WTC11 (cell line): Measurements from ENCODE around the gene PIGQ. TPM values are rescaled to one million over a fixed set of nuclear protein-coding genes. Genes with fewer than 3 reads are reported as not detected.

Experiments
- ATAC-seq: fragments of 200-7000 bp; cut with Tn5 transposase; 2 replicates; pipeline ENCODE4 v1.10.0; 2021; ENCODE audit warnings: mild to moderate bottlenecking, moderate library complexity
- CTCF ChIA-PET: fragments of 300-600 bp; sonication (Branson Sonifier 250); formaldehyde crosslinking; loops from one replicate; lab custom pipeline; 2021; ENCODE audit warnings: antibody characterized with exemption; lab: Charles Lee
- POLR2A ChIA-PET: fragments of 350-600 bp; sonication (Branson Sonifier 250); formaldehyde crosslinking; loops from one replicate; lab custom pipeline; 2021; ENCODE audit warnings: antibody characterized with exemption; lab: Charles Lee
- DNase-seq: peaks from one replicate; pipeline ENCODE4 v3.0.0; 2021; ENCODE audit warnings: low spot score
- H3K27ac Mint-ChIP-seq: 2 replicates; pipeline ENCODE4 v1.8.0; 2021; ENCODE audit warnings: mixed read lengths
- H3K27me3 Mint-ChIP-seq: 2 replicates; pipeline ENCODE4 v1.8.0; 2021; ENCODE audit warnings: low read depth, mild to moderate bottlenecking, moderate library complexity, mixed read lengths
- H3K36me3 Mint-ChIP-seq: 2 replicates; pipeline ENCODE4 v1.8.0; 2021; ENCODE audit warnings: mixed read lengths
- H3K4me1 Mint-ChIP-seq: 2 replicates; pipeline ENCODE4 v1.8.0; 2022; ENCODE audit warnings: mixed read lengths
- H3K4me3 Mint-ChIP-seq: 2 replicates; pipeline ENCODE4 v1.8.0; 2021; ENCODE audit warnings: mild to moderate bottlenecking, moderate library complexity, mixed read lengths
- H3K9me3 Mint-ChIP-seq: 2 replicates; pipeline ENCODE4 v1.8.0; 2021; ENCODE audit warnings: mixed read lengths
- ATF1 ChIP-seq: sonication (generic); formaldehyde crosslinking; IDR thresholded peaks from 2 replicates; pipeline ENCODE4 v1.8.1; 2023; ENCODE audit warnings: mild to moderate bottlenecking, moderate library complexity, missing genetic modification reagents
- EMX1 ChIP-seq: fragments of 250-450 bp; sonication (Bioruptor Pico); IDR thresholded peaks from 2 replicates; pipeline ENCODE4 v1.8.0; 2021; ENCODE audit warnings: mild to moderate bottlenecking
- ESRRA ChIP-seq: sonication (generic); formaldehyde crosslinking; IDR thresholded peaks from 2 replicates; pipeline ENCODE4 v1.8.1; 2022; ENCODE audit warnings: mild to moderate bottlenecking, missing genetic modification reagents, borderline replicate concordance
- GRHL2 ChIP-seq: fragments of 250-450 bp; sonication (Bioruptor Pico); IDR thresholded peaks from 2 replicates; pipeline ENCODE4 v1.8.0; 2022; ENCODE audit warnings: mild to moderate bottlenecking, moderate library complexity; ENCODE audit not compliant: insufficient replicate concordance, severe bottlenecking
- IRF2 ChIP-seq: sonication (generic); formaldehyde crosslinking; IDR thresholded peaks from 2 replicates; pipeline ENCODE4 v1.8.0; 2022; ENCODE audit warnings: low read depth, missing genetic modification reagents, borderline replicate concordance
- JUN ChIP-seq: sonication (generic); formaldehyde crosslinking; IDR thresholded peaks from 2 replicates; pipeline ENCODE4 v1.8.0; 2023; ENCODE audit warnings: mild to moderate bottlenecking, missing genetic modification reagents
- NFATC4 ChIP-seq: fragments of 250-450 bp; sonication (Bioruptor Pico); IDR thresholded peaks from 2 replicates; pipeline ENCODE4 v1.9.0; 2021; ENCODE audit warnings: mild to moderate bottlenecking
- NR2C2 ChIP-seq: sonication (generic); formaldehyde crosslinking; IDR thresholded peaks from 2 replicates; pipeline ENCODE4 v1.8.0; 2022; ENCODE audit warnings: mild to moderate bottlenecking, missing genetic modification reagents
- RORB ChIP-seq: fragments of 250-450 bp; sonication (Bioruptor Pico); IDR thresholded peaks from 2 replicates; pipeline ENCODE4 v1.9.0; 2021; ENCODE audit warnings: mild to moderate bottlenecking
- TCF7 ChIP-seq: sonication (generic); formaldehyde crosslinking; IDR thresholded peaks from 2 replicates; pipeline ENCODE4 v1.8.0; 2022; ENCODE audit warnings: mild to moderate bottlenecking, low read depth, missing genetic modification reagents, moderate library complexity
- ZBTB21 ChIP-seq: sonication (generic); formaldehyde crosslinking; IDR thresholded peaks from 2 replicates; pipeline ENCODE4 v1.8.1; 2023; ENCODE audit warnings: mild to moderate bottlenecking, missing genetic modification reagents, borderline replicate concordance
- ZNF138 ChIP-seq: sonication (generic); formaldehyde crosslinking; conservative IDR thresholded peaks from 2 replicates; pipeline ENCODE4 v1.8.1; 2022; ENCODE audit warnings: mild to moderate bottlenecking, moderate library complexity, missing genetic modification reagents
- ZNF263 ChIP-seq: sonication (generic); formaldehyde crosslinking; IDR thresholded peaks from 2 replicates; pipeline ENCODE4 v1.8.1; 2022; ENCODE audit warnings: low read depth, mild to moderate bottlenecking, moderate library complexity, missing genetic modification reagents
- ZNF416 ChIP-seq: fragments of 250-450 bp; sonication (Bioruptor Pico); IDR thresholded peaks from 2 replicates; pipeline ENCODE4 v1.9.0; 2021; ENCODE audit warnings: mild to moderate bottlenecking, inconsistent platforms
- total RNA-seq: library from RNA; stranded (reverse); gene quantifications from 3 replicates; pipeline ENCODE4 v1.2.3, GENCODE V29; 2021
- TF ChIP-seq, protein P1 (sequence below): sonication (generic); formaldehyde crosslinking; IDR thresholded peaks from 2 replicates; pipeline ENCODE4 v1.8.1; 2022; ENCODE audit warnings: mild to moderate bottlenecking, moderate library complexity, missing genetic modification reagents
- TF ChIP-seq, protein P2 (sequence below): sonication (generic); formaldehyde crosslinking; IDR thresholded peaks from 2 replicates; pipeline ENCODE4 v1.8.0; 2023; ENCODE audit warnings: mild to moderate bottlenecking, missing genetic modification reagents
- TF ChIP-seq, protein P3 (sequence below): fragments of 250-450 bp; sonication (Bioruptor Pico); IDR thresholded peaks from 2 replicates; pipeline ENCODE4 v1.8.0; 2021; ENCODE audit warnings: mild to moderate bottlenecking
- TF ChIP-seq, protein P4 (sequence below): sonication (generic); formaldehyde crosslinking; IDR thresholded peaks from 2 replicates; pipeline ENCODE4 v1.8.1; 2023; ENCODE audit warnings: mild to moderate bottlenecking, missing genetic modification reagents, moderate library complexity
- TF ChIP-seq, protein P5 (sequence below): sonication (generic); formaldehyde crosslinking; IDR thresholded peaks from 2 replicates; pipeline ENCODE4 v1.8.1; 2022; ENCODE audit warnings: low read depth, missing genetic modification reagents, borderline replicate concordance
- TF ChIP-seq, protein P6 (sequence below): sonication (generic); formaldehyde crosslinking; IDR thresholded peaks from 2 replicates; pipeline ENCODE4 v1.8.0; 2023; ENCODE audit warnings: missing genetic modification reagents, mild to moderate bottlenecking, borderline replicate concordance

Gene PIGQ
- total RNA-seq, 1 experiment from 2014 or later = 63.7 TPM

DNA sequence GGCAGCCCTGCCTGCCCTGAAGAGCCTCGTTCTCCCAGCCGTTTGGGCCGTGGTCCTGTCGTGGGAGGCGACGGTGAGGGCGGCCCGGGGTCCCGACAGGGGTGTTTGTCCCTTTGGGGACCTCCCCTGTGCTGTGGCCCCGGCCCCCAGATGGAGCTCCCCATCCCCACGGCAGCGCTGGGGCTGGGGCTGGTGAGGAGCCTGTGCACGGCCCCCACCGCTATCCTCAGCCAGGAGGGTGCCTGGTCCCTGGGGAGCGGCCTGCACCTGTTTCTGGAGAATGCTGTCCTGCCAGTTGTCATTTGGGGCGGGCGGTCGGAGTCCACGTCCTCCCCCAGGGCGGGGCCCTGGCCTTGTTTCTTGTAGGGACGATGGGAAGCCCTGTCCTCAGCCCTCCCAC, 35.6 kb upstream of the PIGQ start:
- TF ChIP-seq NR2C2 (CRISPR knock-in tag) (no peak), ZNF416 (CRISPR knock-in tag) (no peak), ATF1 (CRISPR knock-in tag) (no peak), ZBTB21 (no peak), TCF7 (CRISPR knock-in tag) (no peak), ESRRA (CRISPR knock-in tag) (no peak), RORB (CRISPR knock-in tag) (no peak), IRF2 (CRISPR knock-in tag) (no peak), NFATC4 (CRISPR knock-in tag) (no peak), JUN (CRISPR knock-in tag) (no peak), EMX1 (CRISPR knock-in tag) (no peak), ZNF263 (no peak), GRHL2 (CRISPR knock-in tag) (no peak), ZNF138 (CRISPR knock-in tag) (no peak)
- TF ChIP-seq, protein P1, sequence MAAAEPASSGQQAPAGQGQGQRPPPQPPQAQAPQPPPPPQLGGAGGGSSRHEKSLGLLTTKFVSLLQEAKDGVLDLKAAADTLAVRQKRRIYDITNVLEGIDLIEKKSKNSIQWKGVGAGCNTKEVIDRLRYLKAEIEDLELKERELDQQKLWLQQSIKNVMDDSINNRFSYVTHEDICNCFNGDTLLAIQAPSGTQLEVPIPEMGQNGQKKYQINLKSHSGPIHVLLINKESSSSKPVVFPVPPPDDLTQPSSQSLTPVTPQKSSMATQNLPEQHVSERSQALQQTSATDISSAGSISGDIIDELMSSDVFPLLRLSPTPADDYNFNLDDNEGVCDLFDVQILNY (CRISPR knock-in tag) = no peak
- TF ChIP-seq, protein P2, sequence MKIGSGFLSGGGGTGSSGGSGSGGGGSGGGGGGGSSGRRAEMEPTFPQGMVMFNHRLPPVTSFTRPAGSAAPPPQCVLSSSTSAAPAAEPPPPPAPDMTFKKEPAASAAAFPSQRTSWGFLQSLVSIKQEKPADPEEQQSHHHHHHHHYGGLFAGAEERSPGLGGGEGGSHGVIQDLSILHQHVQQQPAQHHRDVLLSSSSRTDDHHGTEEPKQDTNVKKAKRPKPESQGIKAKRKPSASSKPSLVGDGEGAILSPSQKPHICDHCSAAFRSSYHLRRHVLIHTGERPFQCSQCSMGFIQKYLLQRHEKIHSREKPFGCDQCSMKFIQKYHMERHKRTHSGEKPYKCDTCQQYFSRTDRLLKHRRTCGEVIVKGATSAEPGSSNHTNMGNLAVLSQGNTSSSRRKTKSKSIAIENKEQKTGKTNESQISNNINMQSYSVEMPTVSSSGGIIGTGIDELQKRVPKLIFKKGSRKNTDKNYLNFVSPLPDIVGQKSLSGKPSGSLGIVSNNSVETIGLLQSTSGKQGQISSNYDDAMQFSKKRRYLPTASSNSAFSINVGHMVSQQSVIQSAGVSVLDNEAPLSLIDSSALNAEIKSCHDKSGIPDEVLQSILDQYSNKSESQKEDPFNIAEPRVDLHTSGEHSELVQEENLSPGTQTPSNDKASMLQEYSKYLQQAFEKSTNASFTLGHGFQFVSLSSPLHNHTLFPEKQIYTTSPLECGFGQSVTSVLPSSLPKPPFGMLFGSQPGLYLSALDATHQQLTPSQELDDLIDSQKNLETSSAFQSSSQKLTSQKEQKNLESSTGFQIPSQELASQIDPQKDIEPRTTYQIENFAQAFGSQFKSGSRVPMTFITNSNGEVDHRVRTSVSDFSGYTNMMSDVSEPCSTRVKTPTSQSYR (CRISPR knock-in tag) = no peak
- TF ChIP-seq, protein P3, sequence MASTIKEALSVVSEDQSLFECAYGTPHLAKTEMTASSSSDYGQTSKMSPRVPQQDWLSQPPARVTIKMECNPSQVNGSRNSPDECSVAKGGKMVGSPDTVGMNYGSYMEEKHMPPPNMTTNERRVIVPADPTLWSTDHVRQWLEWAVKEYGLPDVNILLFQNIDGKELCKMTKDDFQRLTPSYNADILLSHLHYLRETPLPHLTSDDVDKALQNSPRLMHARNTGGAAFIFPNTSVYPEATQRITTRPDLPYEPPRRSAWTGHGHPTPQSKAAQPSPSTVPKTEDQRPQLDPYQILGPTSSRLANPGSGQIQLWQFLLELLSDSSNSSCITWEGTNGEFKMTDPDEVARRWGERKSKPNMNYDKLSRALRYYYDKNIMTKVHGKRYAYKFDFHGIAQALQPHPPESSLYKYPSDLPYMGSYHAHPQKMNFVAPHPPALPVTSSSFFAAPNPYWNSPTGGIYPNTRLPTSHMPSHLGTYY = no peak
- TF ChIP-seq, protein P4, sequence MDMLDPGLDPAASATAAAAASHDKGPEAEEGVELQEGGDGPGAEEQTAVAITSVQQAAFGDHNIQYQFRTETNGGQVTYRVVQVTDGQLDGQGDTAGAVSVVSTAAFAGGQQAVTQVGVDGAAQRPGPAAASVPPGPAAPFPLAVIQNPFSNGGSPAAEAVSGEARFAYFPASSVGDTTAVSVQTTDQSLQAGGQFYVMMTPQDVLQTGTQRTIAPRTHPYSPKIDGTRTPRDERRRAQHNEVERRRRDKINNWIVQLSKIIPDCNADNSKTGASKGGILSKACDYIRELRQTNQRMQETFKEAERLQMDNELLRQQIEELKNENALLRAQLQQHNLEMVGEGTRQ (CRISPR knock-in tag) = no peak
- TF ChIP-seq, protein P5, sequence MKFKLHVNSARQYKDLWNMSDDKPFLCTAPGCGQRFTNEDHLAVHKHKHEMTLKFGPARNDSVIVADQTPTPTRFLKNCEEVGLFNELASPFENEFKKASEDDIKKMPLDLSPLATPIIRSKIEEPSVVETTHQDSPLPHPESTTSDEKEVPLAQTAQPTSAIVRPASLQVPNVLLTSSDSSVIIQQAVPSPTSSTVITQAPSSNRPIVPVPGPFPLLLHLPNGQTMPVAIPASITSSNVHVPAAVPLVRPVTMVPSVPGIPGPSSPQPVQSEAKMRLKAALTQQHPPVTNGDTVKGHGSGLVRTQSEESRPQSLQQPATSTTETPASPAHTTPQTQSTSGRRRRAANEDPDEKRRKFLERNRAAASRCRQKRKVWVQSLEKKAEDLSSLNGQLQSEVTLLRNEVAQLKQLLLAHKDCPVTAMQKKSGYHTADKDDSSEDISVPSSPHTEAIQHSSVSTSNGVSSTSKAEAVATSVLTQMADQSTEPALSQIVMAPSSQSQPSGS (CRISPR knock-in tag) = no peak
- TF ChIP-seq, protein P6, sequence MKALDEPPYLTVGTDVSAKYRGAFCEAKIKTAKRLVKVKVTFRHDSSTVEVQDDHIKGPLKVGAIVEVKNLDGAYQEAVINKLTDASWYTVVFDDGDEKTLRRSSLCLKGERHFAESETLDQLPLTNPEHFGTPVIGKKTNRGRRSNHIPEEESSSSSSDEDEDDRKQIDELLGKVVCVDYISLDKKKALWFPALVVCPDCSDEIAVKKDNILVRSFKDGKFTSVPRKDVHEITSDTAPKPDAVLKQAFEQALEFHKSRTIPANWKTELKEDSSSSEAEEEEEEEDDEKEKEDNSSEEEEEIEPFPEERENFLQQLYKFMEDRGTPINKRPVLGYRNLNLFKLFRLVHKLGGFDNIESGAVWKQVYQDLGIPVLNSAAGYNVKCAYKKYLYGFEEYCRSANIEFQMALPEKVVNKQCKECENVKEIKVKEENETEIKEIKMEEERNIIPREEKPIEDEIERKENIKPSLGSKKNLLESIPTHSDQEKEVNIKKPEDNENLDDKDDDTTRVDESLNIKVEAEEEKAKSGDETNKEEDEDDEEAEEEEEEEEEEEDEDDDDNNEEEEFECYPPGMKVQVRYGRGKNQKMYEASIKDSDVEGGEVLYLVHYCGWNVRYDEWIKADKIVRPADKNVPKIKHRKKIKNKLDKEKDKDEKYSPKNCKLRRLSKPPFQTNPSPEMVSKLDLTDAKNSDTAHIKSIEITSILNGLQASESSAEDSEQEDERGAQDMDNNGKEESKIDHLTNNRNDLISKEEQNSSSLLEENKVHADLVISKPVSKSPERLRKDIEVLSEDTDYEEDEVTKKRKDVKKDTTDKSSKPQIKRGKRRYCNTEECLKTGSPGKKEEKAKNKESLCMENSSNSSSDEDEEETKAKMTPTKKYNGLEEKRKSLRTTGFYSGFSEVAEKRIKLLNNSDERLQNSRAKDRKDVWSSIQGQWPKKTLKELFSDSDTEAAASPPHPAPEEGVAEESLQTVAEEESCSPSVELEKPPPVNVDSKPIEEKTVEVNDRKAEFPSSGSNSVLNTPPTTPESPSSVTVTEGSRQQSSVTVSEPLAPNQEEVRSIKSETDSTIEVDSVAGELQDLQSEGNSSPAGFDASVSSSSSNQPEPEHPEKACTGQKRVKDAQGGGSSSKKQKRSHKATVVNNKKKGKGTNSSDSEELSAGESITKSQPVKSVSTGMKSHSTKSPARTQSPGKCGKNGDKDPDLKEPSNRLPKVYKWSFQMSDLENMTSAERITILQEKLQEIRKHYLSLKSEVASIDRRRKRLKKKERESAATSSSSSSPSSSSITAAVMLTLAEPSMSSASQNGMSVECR (CRISPR knock-in tag) = no peak
- H3K27ac Mint-ChIP-seq = no peak overlapping the region
- DNase-seq = no peak
- no peak for ATAC-seq
- no peaks in the 10 kb centered on the region for H3K27me3 Mint-ChIP-seq
- H3K4me1 Mint-ChIP-seq = peaks cover 4% of the 10 kb centered on the region; the same call in 1 of the 2 replicates
- ChIA-PET CTCF (interaction anchor here (0.6 to 1.9 kb wide), 6 partner anchors 11 to 127 kb away, joined by 3 to 11 read pairs (median 4); no protein-coding TSS in a partner anchor), POLR2A (interaction anchor here (1.0 kb wide), 1 partner anchor 181 kb away, joined by 3 read pairs; the partner anchor contains the start of gene AXIN1)
- peaks cover 3% of the 10 kb centered on the region; the same call in 1 of the 2 replicates for H3K36me3 Mint-ChIP-seq
- H3K9me3 Mint-ChIP-seq = no peaks in the 10 kb centered on the region
- H3K4me3 Mint-ChIP-seq = no peak overlapping the region
